ENCODE measurements around the gene ZNF3.

GRCh38 chr7:100081535-100082102, at the start of gene ZNF3:
- TF ChIP-seq CTCF (IDR thresholded peaks at IDR 0.05) (peak; percentile 94 to 98 (median 97)), POLR2A (IDR thresholded peaks at IDR 0.05) (peak; percentile 32), POLR2AphosphoS5 (IDR thresholded peaks at IDR 0.05) (peak; percentile 98)

Data from prostate gland (tissue), 2 donors.